Measurements from ENCODE around the gene ATP8A2.

DNA sequence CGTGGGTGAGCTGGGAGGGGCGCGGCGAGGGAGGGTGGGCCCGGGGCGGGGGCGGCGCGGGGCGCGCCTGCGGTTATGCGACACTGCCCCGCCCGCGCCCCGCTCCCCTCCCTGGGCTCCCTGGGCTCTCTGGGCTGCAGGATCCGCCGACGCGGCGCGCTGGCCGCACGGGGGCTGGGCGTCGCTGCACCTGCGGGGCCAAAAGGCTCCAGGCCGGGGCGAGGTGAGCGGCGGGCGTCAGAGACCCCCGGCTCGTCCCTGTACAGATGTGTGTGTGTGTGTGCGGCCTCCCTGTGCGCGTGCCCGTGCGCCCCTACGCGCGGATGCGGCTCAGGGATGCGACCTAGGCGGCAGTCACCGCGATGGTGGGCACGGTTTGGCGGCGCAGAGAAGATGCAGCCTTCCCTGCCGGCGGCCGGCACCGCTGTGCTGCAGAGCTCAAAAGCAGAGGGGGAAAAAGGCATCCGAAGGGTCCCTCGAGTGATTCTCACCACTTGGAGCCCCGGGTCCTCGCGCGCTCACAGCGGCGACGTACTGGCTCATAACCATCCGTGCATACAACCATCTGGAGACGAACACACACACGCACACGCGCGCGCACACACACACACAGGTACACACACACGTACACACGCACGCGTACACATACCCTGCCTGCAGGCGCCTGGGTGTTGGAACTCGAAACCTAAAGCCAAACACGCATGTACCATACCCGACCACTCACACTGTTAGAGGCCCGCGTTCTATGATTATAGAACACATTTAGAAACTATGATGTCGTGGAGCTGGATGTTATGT is 709 bp downstream of the ATP8A2 start:
- TF ChIP-seq, protein P1, sequence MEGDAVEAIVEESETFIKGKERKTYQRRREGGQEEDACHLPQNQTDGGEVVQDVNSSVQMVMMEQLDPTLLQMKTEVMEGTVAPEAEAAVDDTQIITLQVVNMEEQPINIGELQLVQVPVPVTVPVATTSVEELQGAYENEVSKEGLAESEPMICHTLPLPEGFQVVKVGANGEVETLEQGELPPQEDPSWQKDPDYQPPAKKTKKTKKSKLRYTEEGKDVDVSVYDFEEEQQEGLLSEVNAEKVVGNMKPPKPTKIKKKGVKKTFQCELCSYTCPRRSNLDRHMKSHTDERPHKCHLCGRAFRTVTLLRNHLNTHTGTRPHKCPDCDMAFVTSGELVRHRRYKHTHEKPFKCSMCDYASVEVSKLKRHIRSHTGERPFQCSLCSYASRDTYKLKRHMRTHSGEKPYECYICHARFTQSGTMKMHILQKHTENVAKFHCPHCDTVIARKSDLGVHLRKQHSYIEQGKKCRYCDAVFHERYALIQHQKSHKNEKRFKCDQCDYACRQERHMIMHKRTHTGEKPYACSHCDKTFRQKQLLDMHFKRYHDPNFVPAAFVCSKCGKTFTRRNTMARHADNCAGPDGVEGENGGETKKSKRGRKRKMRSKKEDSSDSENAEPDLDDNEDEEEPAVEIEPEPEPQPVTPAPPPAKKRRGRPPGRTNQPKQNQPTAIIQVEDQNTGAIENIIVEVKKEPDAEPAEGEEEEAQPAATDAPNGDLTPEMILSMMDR (IDR thresholded peaks at IDR 0.05), result peak; percentile 10
- TF ChIP-seq EZH2 (IDR thresholded peaks at IDR 0.05), result peak; percentile 81

Data from neural progenitor cell (in vitro differentiated cells).